Stimulated activated CD8-positive, alpha-beta memory T cell treated with anti-CD3 and anti-CD28 coated beads, Interleukin-7, amount 100 ng/mL, for 4 hours (primary cell): ENCODE data around the gene KRTAP21-2.
A peak's percentile ranks its signal among the peaks of the same experiment; 100 is the strongest.
"Not testable (repeated sequence)": the region's sequence is repeated elsewhere in the genome, so short reads cannot be mapped to it uniquely, and the experiment has no call there.

Source experiments
- DNase-seq, 2 donors: peaks; one replicate each; pipeline ENCODE4 v3.0.0-alpha.2; 2020; ENCODE audit warnings: low read depth in 2 of 2

The KRTAP21-2 gene

DNA sequence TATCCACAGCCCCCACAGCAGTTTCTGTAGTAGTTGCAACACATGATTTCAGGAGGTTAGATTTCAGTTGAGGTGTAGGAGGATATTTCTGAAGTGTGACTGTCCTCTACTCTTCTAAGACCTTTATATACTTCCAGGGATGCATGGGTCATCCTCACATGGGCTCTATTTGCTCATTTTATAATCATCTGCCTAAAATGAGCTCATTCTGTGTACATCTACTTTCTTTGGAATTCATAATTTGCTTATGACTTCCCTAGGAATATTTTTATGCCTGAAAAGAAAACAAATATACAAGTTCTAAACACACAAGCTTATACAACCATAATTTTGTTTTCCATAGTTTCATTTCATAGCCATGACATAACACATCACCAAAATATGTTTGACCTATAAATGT lies at the start of gene KRTAP21-2:
Gene KRTAP21-2, minus strand, starts transcription at position 101 of the 400 bp plus-strand sequence. Its CDS starts 57 bp downstream, at position 44.
- no peak for DNase-seq

DNA sequence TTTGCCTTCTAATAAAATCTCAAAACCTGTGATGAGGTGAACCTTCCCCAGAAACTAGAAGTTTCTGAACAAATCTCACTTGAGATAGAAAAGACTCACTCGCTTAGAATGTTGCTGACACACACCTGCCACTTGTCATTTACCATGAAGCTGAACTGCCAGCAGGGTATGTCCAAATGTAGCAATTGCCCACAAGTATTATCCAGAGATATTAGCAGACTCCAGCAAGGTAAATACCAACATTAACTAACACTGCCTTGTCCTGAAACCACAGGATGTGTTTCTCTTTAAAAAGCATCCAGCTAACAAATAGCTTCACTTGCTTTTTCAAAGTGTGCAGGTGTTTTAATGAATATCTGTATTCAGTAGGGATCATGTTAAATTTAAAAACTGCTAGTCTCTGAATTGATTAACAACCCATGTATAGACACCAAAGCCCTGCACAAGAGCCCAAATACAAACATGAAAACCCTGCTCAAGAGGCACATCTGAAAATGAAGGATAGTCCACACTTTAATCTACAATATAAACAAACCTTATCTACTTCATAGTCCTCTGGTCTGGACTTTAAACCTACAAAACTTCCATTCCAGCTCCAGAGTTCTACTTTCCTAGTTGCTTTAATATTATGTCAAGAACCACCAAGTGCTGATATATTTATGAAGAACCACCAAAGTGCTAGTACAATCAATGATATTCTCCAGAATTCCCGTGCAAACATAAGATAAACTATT lies 46.7 kb upstream of the KRTAP21-2 start:
- no peak for DNase-seq

DNA sequence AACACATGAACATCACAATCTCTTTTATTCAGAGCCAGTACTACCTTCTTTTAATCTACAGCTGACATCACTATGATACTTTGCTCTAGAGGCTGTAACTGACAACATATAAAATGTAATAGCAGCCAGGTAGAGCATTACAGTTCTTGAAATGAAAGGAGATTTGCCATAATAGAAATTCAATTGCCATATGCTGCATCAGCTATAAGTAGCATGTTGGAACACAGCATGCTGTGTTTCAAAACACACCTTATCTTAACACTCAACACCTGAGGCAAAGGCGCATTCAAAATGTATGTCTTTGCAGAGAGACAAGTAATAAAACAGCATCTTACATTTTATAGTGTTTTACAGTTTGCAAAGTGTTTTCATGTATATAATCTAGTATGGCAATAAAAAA lies 32.2 kb upstream of the KRTAP21-2 start:
- no peak for DNase-seq

DNA sequence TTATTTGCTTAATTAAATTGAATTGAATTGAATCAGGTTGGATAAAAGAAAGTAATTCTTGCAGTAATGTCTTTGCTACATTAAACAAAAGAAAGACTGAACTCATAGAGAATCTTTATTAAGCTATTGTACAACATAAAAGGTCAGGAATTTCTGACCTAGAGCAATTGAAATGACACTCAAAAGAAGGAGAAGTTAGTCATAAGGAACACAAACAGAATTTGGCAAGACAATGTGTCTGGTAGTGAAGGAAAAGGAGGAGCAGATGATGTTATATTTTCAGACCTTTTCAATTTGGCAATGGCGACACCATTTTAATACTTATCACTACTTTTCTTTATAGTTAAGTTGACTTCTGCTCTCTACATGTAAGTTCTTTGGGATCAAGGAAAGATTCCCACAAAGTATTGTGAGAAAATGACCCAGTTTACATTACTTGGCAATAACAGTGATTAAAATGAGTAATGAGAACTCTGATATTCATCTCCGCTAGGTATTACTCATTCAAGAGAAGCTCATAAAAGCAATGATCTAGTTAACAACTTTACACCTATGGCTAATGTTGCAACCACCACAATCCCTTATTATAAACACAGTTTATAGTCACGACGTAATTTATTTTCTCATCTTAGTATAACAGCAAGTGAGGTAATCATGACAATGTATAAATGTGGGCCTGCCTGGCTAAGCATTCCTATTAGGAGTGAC lies 22.8 kb upstream of the KRTAP21-2 start:
- no peak for DNase-seq

DNA sequence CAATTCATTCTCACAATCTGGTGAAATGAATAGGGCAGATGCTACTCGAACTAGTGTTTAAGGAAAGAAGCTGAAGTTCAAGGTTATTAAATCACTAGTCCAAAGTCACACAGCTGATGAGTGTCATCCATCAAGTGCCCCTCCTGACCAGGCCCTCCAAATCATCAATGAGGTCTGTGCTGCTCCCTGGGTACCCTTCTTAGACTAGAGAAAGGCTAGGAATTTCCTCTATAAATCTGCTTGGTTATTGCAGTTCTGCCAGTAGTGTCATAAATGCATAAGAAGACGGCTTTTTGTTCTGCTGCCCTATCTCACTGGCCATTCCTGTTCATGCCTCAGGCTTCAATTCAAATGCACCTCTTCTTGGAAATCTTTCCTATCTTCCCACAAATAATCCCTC lies 13.7 kb upstream of the KRTAP21-2 start:
- DNase-seq, result no peak

DNA sequence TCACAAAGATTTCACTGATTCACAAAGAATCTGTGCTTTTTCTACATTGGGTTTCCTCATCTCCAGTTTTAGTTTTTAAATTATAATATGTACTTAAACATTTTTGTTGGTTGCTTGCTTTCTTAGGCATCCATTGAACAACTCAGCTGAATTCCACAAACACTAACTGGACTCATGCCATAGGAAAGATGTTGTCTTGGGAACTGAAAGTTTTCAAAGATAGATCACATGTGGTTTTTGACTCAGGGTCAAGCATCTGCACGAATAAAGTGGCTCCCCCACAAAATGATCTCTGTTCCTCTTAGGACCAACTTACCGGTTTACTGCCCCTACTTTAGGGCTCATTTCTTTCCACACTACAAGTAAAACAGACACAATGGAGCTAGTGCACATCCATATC lies 11.2 kb upstream of the KRTAP21-2 start:
- no peak for DNase-seq

DNA sequence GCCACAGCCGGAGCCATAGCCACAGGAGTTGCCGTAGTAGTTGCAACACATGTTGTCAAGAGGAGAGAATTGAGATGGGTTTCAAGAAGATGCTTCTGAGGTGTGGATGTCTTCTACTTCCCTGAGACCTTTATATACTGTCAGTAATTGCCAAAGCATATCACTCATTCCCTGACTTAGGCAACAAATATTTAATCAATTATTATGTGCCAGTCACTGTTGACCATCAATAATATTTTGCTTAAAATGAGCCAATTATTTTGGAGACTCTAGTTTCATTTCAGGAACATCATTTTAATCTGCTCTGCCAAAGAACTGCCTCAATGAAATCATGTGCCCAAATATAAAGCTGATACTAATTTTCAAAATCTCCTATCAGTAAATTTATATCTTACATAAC lies 8.3 kb upstream of the KRTAP21-2 start, which contains the start of gene KRTAP21-1:
Gene KRTAP21-1, minus strand, starts transcription at position 101 of the 400 bp plus-strand sequence. Its CDS starts 50 bp downstream, at position 51.
- not testable (repeated sequence) for DNase-seq

DNA sequence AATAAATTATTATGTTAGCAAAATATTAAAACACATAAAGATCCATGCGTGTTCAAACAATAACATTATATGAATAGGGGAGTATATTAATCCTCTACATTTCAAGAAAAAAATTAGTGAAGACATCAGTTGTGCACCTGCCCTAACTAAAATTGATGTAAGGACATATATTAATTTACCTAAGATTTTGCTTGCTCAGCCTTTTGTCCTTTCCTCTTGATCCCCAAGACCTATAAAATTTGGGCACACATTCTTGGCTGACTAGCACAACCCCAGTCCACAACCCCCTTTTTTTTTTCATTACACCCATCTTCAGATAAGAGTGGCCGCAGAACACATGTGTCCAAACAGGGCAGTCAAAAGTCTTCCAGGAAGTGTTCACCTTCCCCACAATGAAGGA lies 6.6 kb downstream of the KRTAP21-2 start:
- no peak for DNase-seq

DNA sequence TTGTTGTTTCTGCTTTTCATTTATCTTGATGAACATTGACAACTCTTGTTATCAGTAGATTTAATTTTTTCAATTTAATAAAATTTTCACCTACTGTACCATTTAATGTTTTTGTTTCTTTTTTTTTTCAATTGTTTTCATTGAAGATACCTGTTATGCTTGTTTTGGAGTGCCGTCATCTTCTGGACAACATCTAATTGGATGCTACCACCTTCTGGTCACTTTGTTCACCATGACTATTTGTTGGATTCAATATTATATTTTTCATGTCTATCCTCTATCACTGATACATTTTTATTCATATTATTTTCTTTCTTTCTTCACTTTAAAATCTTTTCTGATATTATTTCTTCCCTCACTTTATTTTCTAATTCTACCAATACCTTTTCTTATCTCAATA lies 14.0 kb downstream of the KRTAP21-2 start:
- DNase-seq, result no peak

DNA sequence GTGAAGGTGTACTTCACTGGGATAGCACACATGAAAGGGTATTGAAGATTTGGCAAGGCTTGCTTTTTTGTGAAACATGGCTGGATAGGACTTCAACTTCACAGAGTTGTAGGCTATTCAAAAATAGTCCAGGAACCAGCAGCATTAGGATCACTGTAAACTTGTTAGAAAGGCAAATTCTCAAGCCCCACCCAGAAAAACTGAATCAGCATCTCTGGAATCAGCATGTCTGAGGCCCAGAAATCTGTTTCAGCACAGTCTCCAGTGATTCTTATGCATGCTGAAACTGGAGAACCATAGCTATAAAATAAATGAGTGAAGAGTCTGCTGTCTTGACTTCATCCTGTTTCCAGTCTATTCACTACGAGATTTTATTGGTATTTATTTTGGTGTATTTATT lies 20.3 kb downstream of the KRTAP21-2 start:
- DNase-seq, result no peak

DNA sequence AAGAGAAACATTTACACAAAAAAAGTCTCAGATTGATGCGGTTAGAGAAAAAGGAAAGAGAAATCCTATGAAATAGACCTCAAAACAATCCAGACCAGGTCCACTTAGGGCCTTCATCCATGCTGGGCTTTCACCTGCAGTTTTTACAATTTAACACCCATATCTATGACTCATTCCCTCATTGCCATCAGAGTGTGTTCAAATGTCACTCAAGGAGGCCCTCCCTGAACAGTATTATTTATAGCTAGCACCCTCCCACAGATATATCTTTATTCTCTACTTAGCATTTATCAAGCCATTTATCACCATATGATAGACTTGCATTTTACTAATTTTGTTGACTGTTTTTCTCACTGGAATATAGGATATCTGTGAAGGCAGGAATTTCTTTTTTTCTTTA lies 27.7 kb downstream of the KRTAP21-2 start:
- DNase-seq, result no peak

DNA sequence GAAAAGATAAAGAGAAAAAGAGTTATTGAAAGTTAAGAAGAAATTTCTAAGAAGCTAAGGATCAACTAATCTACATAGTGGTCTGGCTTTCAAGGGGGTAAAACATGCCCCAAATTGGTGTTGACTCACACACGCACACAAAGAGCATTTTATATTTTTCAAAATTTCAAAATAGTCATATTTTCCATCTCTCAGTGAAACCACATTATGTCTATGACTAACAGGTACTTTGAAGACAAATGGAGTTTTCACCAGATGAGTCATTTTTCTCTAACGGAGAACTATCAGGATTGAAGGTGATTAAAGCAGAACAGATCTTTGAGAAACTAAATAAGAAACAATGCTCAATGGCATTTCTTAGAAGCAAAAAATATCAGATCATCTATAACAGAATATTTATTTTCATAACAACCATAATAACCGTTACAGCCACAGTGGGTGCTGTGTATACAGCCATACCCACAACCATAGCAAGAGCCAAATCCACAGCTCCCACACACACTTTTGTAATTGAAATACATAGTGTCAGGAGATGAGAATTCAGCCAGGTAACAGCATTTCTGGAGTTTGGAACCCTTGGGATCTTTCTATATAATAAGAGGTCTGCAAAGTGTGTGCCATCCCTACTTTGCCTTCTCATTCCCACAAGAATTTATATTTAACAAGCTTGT lies 28.7 kb downstream of the KRTAP21-2 start, which contains the start of gene KRTAP21-3:
Gene KRTAP21-3, minus strand, starts transcription at position 539 of the 671 bp plus-strand sequence. Its CDS starts 18 bp downstream, at position 521.
- peak in 1 of 2 donors; percentile 5 for DNase-seq

DNA sequence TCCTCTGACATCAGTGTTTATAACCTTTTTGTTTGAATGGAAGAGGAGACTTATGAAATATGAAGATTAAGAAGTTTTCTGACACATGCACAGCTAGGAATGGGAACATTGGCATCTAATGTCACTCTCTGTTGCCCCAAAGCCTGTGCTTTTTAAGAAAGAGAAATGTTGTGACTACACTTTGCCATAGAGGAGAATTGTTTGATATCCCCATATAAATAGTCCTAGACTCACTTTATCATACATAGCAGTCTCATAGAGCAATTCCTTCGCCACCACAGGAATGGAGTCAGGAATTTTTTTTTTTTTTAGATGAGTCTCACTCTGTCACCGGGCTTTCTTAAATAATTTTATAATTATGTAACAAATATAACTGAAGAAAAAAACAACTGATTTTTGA lies 30.0 kb downstream of the KRTAP21-2 start:
- DNase-seq, result no peak

DNA sequence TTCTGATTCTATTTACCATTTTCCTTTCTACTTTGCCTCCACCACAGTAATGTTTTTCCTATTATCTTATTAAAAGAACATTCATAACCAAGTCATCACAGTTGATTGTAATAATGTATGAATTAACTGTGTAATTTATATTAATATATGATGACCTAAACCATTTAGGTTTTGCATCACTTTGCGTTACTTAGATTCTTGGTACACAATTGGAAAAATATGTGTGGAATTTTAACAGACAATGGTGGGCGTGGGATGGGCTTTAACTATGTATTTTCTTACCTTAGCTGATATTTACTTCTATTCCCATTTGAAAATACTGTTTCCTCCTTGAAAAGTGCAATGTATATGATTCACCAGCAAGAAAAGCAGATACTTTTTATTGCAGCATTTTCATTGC lies 32.1 kb downstream of the KRTAP21-2 start:
- no peak for DNase-seq

DNA sequence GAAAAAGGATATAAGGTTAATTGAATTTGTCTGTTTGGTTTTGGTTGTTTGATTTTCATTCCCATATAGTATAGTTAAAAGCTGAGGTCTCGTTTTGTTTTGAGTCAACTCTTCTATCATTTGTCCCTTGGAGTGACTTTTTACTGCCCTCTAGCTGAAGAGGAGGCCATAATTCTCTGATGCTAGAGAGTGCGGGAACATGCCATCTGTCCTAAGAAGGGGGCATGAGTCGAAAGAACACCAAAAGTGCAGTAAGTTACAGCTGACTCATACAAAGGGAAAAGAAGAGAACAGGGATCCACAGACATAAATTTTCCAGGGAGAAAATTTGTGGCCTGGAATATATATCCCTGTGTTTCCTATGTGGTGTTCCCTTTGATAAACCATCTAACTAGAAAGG lies 32.6 kb downstream of the KRTAP21-2 start:
- no peak for DNase-seq

DNA sequence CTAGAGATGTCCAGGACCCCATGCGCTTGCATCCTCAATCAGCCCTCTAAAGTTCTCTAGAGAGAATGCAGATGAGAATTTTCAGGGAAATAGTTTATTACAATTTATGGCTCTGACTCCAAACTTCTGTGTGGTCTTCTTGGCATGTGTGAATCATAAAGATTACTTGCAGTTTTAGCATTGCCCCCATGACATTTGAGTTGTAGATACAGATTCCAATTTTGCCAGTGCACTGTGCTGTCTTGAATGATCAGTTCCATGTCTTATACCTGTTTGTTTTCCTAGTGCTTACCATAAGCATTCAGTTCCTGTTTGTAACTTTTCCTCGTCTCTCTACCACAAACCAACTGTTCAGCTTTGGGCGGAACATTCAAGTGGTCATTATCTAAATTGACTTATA lies 33.3 kb downstream of the KRTAP21-2 start:
- DNase-seq, result no peak

DNA sequence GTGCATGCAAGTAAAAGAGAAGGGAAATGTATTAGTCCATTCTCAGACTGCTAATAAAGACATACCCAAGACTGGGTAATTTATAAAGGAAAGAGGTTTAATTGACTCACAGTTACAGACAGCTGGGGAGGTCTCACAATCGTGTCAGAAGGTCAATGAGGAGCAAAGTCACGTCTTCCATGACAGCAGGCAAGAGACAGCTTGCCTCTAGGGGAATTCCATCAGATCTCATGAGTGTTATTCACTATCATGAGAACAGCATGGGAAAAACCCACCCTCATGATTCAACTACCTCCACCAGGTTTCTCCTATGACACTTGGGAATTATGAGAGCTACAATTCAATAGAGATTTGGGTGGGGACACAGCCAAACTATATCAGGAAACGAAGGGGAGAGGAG lies 36.6 kb downstream of the KRTAP21-2 start:
- DNase-seq, result peak in 1 of 2 donors; percentile 12

DNA sequence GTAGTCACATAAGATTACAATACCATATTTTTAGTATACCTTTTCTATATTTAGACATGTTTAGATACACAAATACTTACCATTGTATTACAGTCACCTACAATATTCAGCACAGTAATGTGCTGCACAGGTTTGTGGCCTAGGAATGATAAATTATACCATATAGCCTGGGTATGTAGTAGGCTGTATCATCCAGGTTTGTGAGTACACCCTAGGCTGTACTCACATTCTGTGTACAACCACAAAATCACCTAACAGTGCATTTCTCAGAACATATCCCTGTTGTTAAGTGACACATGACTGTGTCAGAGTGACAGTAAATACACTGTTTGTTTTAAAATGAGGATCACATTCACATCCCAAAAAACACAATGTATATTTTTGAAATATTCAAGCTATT lies 39.6 kb downstream of the KRTAP21-2 start:
- DNase-seq, result no peak
